ENCODE data around the gene ZNF503.

GRCh38 chr10:75424571-75424970 is 23.0 kb upstream of the ZNF503 start:
- TF ChIP-seq POLR2A (IDR thresholded peaks at IDR 0.05), result no peak
- no peak for TF ChIP-seq CTCF (IDR thresholded peaks at IDR 0.05)

All from uterus (tissue), 2 donors.